Fibroblast of skin of back (primary cell): Measurements from ENCODE around the gene GLE1. TPM values are rescaled to one million over a fixed set of nuclear protein-coding genes. Genes with fewer than 3 reads are reported as not detected.

Source experiments
- DNase-seq: peaks from one replicate; pipeline ENCODE4 v3.0.0-alpha.2; 2013
- polyA plus RNA-seq, 2 experiments: library from polyadenylated mRNA; unstranded; fragments of 120-200 nt; gene quantifications; one replicate each; pipeline ENCODE4 v1.2.1, GENCODE V29; 2013; ENCODE audit not compliant: insufficient read length in 2 of 2

GLE1 gene
- 20.5 TPM for polyA plus RNA-seq (2013, experiment 1 of 2; ENCODE audit: insufficient read length)
- polyA plus RNA-seq (2013, experiment 2 of 2; ENCODE audit: insufficient read length) = 13.1 TPM

GRCh38 chr9:128504485-128505413 is at the start of gene GLE1:
Gene GLE1, plus strand, starts transcription at chr9:128504719. Its CDS starts 87 bp downstream, at chr9:128504806.
- DNase-seq = peak; percentile 89

GRCh38 chr9:128454991-128455390 is 49.5 kb upstream of the GLE1 start:
- no peak for DNase-seq

DNA sequence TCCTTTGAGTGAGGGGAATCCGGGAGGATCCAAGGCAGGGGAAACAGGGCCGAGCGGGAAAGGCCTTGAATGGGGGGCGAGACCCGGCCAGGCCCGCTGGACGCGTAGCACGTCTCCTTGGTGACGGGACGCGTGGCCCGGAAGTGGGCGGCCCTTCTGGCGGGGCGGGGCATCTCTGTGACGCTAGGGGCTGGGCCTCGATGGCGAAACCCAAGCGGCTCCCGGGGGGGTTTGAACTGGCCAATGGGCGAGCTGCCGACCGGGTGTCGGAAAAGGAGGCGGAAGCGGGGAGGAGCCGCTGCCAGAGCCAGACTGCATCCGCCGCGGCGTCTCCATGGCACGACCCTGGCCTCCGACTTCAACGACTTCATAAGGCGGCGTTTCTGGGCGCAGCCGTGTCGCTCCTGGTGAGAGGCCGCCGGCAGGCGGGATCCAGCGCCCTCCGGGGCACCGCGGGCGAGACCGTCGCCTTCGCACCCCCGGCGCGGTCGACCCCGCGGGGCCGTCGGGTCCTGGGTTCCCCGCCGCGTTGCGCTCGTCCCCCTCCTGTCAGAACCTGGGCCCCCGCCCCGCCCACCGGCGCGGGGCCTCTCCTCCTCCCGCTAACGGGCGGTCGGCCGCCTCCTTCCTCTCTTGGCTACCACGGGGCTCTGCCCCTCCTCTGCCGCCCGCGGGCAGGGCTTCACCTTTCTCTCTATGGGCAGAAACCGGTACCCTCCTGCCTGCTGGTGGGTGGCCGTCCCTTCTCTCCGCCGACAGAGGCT is 48.5 kb upstream of the GLE1 start, which contains the start of gene ODF2:
Gene ODF2, plus strand, starts transcription at position 158 of the 764 bp plus-strand sequence. Its CDS starts 86 bp downstream, at position 244.
- peak; percentile 96 for DNase-seq

- DNase-seq = peak; percentile 79
These were observed 47.9 kb upstream of the GLE1 start for GRCh38 chr9:128456613-128457061.

DNA sequence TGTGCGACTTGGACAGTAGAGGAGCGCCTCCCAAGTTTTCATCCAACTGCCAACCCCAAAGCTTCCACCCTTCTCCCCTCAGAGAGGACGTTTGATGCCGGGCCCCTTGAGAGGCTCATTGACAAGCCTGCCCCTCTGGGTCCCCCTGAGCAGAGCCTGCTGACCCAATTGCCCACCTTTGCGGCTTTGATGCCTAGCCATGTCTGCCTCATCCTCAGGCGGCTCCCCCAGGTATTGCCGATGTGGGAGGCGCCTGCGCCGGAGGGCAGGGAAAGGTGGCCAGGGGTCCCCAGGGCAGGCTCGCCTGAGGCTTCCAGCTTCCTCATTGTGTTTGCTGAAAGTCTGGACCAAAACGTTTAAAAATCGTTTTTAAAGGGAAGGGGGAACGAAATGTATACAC is 47.3 kb upstream of the GLE1 start:
- DNase-seq = no peak

GRCh38 chr9:128459011-128459410 is 45.5 kb upstream of the GLE1 start:
- DNase-seq = no peak

GRCh38 chr9:128469070-128469469 is 35.4 kb upstream of the GLE1 start:
- DNase-seq = no peak

GRCh38 chr9:128470560-128470959 is 34.0 kb upstream of the GLE1 start:
- DNase-seq = peak; percentile 19

GRCh38 chr9:128473104-128473503 is 31.4 kb upstream of the GLE1 start:
- DNase-seq = no peak

DNA sequence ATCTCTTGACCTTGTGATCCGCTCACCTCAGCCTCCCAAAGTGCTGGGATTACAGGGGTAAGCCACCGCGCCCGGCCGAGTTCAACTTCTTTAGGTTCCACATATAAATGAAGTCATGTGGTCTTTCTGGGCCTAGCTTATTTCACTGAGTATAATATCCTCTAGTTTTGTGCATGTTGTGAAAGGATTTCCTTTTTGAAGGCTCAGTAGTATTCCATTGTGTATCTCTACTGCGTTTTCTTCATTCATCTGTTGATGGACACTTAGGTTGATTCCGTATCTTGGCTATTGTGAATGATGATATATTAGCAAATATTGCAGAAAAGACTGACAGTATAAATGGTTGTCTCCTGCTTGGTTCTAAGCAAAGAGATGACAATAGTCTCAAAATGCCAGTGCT is 28.7 kb upstream of the GLE1 start:
- no peak for DNase-seq

DNA sequence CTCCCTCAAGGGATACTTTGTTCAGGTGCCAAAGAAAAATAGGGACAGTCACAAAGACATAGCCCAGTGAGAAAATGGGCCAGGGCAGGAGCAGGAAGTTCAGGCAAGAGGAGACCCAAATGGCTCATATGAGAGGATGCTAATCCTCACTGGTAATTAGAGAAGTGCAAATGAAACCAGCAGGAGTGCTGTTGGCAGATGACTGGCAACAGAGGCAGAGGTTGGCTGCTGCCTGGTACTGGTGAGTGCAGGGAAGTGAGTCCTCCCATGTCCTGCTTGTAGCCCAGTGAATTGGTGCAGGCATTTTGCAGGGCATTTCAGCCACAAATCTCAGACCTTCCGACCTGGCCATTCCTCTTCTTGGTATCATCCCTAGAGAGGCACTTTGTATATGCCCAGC is 25.3 kb upstream of the GLE1 start:
- DNase-seq = no peak

DNA sequence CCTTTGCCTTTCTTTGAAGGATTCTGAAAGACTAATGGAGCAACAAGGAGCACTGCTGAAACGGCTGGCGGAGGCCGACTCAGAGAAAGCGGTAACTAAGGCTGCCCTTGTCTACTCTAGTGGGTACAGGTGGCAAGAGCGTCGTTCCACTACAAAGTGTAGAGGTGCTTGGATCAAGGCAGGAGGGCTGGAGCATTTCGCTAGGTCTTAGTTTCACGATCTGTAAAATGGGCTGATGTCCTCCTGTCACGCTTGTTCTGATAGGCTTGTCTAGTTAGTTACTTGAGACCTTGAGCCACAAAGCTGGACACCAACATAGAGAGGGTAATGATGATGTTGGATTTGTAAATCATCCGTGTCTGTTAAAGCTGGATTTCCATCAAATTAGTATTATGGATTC is 23.0 kb upstream of the GLE1 start:
- no peak for DNase-seq

DNA sequence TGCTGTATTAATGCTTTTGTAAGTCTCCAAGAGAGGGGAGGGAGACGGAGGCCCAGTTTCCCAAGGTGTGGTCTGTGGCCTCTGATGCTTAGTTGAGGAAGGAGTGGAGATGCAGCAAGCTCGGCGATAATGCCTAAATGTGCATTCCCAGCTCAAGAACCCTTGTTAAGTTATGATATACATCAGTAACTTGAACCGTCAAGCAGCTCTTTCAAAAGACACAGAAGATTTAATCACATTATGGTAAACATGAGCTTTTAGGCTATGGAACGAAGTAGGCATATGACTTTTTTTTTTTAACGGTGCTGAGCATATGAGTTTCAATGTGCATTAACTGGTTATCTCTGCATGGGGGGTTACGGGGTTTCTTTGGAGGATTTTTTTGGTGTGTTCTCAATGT is 22.3 kb upstream of the GLE1 start:
- DNase-seq = no peak

DNA sequence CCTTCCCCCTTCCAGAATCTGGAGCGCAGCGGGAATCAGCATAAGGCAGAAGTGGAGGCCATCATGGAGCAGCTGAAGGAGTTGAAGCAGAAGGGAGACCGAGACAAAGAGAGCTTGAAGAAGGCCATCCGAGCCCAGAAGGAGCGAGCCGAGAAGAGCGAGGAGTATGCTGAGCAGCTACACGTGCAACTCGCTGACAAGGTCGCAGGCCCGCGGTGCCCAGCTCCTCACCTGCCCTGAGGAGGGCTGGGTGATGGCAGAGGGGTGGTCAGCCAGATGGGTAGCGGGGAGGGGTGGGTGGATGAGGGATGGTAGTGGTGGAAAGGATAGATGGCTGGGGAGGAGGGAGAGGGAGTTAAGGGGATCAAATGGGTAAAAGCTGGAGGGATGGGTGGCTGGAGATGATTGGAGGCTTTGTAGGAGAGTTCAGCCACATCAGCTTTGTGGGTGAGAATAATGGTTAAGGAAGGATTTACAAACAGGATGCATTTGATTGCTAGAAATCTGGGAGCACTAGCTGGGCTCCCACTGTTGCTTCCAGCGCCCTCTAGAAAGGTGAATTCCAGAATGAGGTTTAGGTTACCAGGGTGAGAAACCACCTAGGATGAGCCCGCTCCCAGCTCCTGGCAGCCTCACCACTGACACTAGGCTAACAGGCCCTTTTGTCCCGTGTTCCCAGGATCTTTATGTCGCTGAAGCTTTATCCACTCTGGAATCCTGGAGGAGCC is 19.7 kb upstream of the GLE1 start:
- DNase-seq = no peak

DNA sequence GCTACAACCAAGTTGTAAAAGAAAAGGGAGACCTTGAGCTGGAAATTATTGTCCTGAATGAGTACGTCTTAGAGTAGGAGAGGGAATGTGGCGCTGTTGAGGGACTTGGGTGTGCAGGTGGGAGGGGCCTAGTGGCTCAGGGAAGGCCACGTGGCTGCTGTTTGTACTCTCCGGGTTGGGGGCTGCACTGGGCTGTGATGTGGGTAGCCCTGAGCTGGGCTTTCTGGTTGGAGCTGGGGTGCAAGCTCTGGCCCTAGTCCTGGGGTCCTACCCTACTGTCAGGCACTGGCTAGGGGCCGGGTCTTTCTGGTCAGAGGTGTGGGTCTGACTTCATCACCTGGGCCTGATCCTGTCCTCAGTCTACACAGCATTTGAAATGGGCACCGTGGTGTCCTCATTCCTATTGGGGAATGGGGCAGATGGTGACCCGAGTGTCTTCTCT is 19.1 kb upstream of the GLE1 start:
- DNase-seq = no peak

DNA sequence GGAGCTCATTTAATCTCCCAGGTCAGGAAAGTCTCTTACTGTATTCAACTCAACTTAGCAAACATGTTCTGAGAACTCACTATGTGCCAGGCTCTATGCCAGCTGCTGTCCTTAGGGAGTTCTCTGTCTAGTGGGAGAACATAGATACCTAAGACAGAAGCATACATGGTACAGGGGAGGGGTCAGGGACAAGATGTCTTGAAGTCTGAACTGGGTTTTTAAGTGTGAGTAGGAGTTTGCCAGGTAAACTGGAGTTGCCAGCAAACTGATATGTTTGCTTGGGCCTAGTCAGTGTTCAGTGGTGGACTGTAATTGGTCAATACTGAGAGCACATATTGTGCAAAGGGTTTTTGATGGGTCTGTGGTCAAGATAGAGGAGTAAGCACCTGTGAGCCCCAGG is 18.3 kb upstream of the GLE1 start:
- DNase-seq = no peak

GRCh38 chr9:128493424-128493823 is 11.1 kb upstream of the GLE1 start:
- DNase-seq = no peak

DNA sequence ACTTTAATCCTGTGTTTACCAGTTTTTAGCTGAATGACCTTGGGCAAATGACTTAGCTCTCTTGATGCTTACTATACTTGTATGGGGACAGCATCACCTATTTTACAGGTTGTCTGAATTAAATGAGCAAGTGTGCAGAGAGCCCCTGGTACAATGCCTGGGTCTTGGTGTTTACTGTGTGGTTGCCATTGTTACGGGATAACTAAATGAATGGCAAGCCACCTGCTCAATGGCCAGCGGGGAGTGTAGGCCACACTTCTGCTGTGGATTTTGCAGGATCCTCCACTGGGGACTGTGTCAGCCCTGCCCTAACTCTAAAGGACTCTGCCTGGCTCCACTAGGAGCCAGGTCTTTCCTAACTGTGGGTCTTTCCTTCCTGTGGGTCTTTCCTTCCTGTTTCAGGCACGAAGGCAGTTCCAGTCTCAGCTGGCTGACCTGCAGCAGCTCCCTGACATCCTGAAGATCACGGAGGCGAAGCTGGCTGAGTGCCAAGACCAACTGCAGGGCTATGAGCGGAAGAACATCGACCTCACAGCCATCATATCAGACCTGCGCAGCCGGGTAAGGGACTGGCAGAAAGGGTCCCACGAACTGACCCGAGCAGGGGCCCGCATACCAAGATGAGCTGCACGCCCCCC is 10.3 kb upstream of the GLE1 start:
- no peak for DNase-seq

DNA sequence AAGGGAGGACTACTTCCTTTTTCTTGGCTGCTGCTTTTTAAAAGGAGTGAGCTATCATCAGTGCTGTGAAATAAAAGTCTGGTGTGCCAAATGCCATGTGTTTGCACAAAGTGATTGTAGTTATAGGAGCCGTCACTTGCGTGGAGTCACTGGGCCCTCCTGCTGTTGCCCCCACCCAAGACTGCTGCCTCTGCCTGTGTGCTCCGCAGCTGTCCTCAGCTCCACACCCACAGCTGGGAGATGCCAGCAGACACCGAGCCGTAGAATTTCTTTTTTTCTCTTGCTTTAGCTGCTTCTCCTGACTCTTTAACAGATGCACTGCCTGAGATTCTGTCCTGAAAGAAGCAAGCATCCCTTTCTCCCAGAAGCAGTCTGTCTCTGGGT is 9.8 kb upstream of the GLE1 start:
- DNase-seq = no peak

DNA sequence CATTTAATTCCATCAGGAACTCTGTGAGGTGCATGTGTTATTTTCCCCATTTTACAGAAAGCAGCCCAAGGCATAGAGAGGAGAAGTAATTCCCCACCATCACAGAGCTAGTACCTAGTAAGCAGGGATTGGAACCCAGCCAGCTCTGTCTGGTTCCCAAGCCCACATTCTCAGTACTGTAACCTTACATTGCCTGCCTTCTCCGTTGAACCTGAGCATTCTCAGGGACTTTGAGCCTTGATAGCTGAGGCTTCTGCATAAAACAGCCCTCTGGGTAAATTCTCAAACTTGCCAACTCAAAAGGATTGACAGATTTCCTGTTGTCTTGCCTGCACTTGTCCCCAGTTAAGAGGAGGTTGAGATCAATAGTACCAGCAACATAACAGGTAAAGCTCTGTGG is 9.2 kb upstream of the GLE1 start:
- DNase-seq = no peak

DNA sequence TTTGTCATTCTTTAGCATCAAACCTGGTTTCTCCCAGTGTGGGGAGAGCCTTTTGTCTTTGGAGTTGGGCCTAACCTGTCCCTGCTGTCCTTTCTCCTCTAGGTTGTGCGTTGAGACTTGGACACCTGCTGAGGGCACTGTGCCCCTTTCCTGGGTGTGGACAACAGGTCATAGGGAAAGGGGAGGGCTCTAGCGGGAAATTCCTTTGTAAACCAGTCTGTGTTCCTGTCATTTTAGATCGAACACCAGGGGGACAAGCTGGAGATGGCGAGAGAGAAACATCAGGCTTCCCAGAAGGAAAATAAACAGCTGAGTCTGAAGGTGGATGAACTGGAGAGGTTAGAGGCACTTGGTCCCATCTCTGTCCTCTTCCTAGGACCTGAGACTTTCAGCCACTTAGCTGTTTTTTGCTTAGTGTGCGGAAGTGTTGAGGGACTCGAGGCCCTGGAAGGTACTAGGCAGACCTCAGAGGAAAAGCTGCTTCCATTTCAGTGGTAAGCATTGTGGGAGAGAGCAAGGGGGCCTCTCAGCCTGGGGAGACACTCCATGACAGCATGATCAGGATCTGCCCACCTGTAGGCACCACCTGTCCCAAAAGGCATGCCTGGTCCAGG is 8.6 kb upstream of the GLE1 start:
- DNase-seq = no peak
